ENCODE measurements around the gene CDH4.
A peak's percentile ranks its signal among the peaks of the same experiment; 100 is the strongest.
"Not testable (repeated sequence)": the region's sequence is repeated elsewhere in the genome, so short reads cannot be mapped to it uniquely, and the experiment has no call there.

CDH4 gene

GRCh38 chr20:61942526-61942925, 690.5 kb downstream of the CDH4 start:
- DNase-seq = no peak

GRCh38 chr20:61944967-61945366, 692.9 kb downstream of the CDH4 start:
- DNase-seq = not testable (repeated sequence)

- not testable (repeated sequence) for DNase-seq
These were observed 693.4 kb downstream of the CDH4 start for GRCh38 chr20:61945495-61945894.

- not testable (repeated sequence) for DNase-seq
These were observed 696.0 kb downstream of the CDH4 start for GRCh38 chr20:61948056-61948455.

GRCh38 chr20:61948586-61949362, 696.7 kb downstream of the CDH4 start:
- DNase-seq = no peak

DNA sequence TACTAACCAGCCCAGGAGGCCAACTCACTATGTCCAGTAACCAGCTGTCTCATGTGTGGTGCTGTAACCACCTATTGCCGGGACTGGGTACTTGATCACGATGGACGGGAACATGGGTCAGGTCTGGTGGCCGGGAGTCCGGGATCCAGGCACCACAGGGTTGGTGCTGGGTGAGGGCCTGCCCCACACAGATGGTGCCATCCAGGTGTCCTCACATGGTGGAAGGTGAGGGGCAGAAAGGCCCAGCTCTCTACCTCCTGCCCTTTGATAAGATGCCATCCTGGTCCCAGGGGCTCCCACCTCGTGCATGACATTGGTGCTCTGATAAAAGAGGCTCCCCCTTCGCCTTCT, 697.3 kb downstream of the CDH4 start:
- no peak for DNase-seq

- DNase-seq = no peak
These were observed 697.9 kb downstream of the CDH4 start for GRCh38 chr20:61949714-61950640.

GRCh38 chr20:61950641-61951071, 698.6 kb downstream of the CDH4 start:
- no peak for DNase-seq

- no peak for DNase-seq
These were observed 699.9 kb downstream of the CDH4 start for GRCh38 chr20:61951695-61952533.

DNA sequence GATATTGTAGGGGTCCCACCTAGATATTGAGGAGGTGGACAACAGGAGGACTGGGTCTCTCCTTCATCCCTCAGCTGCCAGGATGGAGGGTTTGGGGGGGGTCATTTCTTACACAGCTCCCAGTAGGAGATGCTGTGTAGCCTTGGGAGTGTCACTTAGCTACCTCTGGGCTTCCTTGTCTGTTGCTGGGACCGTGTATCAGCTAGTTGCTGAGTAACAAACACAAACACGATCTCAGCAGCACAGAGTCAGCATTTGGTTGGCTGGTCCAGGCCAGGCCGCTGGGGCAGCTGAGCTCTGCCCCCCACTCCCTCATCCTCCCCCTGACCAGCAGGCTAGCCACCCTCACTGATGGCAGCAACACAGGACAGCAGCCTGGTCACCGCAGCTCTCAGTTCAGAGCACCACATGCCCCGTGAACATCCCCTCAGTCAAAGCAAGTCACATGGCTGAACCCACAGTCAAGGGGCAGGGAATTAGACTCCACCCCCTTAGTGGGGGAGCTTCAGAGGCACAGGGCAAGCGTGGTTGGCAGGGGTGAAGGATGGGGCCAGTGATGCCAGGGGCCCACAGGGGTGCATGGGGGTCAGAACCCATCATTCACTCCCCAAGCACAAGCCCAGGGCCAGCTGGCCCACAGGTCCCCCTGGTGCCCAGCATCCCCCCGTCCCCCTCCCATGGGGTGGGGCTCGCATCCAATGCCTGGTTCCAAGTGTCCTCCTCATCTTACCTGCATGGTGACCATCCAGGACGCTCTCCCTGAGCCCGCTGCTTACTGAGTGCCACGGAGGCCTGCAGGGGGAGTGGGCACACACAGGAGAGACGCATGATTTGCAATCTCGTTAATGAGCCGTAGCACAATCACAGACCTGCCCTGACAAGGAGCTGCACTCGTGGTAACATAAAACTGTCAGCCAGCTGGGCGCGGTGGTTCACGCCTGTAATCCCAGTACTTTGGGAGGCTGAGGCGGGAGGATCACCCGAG, 701.3 kb downstream of the CDH4 start:
- no peak for DNase-seq

- DNase-seq = peak; percentile 72
These were observed 702.4 kb downstream of the CDH4 start for GRCh38 chr20:61954276-61955021.

- no peak for DNase-seq
These were observed 703.8 kb downstream of the CDH4 start for GRCh38 chr20:61955668-61956395.

DNA sequence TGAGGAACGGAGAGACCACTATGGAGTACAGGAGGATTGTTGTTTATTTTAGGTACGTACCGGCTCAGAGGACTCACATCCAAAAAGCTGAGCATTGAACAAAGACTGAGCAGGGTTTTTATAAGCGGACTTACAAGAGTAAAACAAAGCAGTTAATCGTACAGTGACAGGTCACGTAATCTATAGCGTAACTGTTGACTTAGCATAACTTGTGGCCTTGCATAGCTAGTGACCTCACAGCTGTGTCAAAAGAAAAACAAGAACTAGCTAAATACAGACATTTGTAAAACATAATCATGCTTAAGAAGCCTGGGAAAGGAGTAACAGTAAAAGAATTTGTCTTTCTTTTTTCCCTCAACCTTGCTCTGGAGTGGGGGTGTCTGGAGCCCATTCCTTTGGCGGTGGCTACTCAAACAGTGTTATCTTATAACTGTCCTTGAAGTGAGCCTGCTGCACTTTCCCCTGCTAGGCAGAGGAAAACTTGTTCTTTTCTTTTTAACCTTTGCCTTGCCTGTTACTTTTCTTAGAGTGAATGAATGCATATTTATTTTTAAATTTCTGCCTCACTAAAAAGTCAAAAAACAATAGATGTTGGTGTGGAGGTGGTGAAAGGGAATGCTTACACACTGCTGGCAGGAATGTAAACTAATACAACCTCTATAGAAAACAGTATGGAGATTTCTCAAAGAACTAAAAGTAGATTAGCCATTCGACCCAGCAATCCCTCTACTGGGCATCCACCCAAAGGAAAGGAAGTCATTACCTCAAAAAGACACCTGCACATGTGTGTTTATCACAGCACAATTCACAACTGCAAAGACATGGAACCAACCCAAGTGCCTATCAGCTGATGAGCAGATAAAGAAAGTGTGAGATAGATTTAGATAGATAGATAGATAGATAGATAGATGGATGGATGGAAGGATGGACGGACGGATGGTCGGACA, 704.6 kb downstream of the CDH4 start:
- DNase-seq = peak; percentile 71

DNA sequence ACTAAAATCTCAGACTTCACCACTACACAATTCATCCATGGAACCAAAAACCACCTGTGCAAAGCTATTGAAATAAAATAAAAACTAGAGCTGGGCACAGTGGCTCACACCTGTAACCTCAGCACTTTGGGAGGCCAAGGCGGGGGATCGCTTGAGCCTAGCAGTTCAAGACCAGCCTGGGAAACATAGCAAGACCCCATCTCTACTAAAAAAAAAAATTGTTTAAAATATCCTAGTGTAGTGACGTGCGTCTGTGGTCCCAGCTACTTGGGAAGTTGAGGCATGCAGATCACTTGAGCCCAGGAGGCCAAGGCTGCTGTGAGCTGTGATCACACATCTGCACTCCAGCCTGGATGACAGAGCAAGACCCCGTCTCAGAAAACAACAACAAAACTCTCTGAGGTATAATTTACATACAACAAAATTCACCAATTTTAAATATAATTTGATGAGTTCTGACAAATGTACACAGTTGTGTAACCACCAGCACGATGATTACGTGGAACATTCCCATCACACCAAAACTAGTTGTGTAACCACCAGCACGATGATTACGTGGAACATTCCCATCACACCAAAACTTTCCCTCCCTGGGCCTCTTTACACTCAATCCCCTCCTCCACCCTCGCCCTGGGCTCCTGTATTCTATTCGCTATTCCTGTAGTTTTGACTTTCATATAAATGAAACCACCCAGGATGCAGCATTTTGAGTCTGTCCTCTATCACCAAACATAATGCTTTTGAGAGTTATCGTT, 706.1 kb downstream of the CDH4 start:
- no peak for DNase-seq

- DNase-seq = no peak
These were observed 707.0 kb downstream of the CDH4 start for GRCh38 chr20:61958773-61959700.

- no peak for DNase-seq
These were observed 708.8 kb downstream of the CDH4 start for GRCh38 chr20:61960836-61961235.

GRCh38 chr20:61963149-61963548, 711.1 kb downstream of the CDH4 start:
- no peak for DNase-seq

All from RPMI8226 (cell line).